GM18861 (cell line): ENCODE results near the gene PPIL1.
"Not testable (repeated sequence)": the region's sequence is repeated elsewhere in the genome, so short reads cannot be mapped to it uniquely, and the experiment has no call there.

Experiments used
- ATAC-seq: cut with Tn5 transposase; IDR thresholded peaks from one replicate; pipeline ENCODE4 v1.9.1; 2021; ENCODE audit not compliant: unreplicated experiment

The PPIL1 gene

DNA sequence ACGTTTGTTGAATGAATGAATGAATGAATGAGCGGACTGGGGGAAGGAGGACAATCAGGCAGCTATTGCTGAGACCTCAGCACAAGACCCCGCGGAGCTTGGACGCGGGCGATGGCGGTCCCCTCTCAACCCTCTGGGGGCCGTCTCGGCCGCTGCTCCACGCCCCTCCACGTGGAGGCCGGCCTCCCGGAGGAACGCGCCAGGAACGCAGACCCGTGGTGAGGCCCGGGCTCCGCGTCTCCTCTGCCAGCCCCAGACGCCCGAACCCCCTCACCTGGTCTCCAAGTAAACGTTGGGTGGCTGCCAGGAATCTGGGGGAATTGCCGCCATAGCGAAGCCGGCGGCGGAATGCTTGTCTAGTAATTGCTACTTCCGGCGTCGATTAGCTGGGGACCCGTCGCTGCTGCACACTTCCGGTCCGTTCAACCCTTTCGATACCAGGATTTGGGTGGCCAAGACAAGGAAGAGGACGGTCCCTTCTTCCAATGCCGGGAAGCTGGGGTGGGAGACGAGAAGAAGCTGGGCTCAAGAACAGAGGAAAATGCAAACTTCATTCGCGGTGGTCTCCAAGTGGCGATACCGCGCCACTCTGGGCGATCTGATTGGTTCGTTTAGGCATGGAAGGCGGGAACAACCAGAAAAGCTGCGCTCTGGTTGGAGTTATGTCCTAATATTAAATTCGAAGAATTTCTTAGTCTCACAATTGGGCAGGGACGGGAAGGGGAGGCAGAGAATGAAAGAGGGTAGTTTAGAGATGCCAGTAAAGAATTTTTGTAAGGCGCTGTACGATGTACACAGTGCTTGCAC is at the start of gene PPIL1:
TSS of gene PPIL1 (minus strand) at position 361 of the 807 bp plus-strand sequence. CDS start at position 330, 31 bp downstream.
- peak; percentile 59 for ATAC-seq

DNA sequence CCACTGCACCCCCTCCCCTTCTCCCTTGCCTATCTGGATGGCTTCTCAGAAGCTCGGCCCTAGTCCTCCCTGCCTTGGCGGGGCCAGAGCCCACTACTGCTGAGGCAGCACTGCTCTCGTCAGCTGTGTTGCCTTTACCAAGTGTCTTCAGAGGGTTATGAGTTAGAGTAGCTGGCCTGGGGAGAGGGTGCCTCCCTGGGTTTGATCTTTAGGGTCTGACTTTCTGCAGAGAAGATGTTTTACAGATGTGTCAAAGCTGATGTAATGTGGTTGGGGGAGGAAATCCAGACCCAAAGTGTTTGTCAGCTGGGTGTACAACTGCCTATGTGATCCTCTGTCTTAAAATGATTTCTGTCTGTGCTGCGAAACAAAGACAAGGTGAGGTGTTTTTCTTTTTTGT is 49.5 kb upstream of the PPIL1 start:
- ATAC-seq: no peak

DNA sequence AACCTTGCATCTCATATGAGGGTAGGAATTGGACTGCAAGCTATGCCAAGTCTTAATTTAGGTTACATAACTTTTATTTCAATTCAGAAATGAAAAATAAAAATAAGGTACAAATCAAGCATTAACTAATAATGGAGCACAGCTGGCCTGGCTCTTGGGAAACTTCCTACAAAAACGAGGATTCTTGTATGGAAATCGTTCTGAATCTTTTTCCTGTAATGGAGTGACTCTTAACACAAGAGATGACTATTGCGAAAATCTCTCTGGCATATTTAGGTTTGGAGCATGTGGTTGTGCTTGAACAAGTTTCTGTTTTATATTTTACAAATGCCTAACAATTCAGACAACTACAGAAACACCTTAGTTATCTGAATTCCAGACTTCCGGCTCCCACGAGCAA is 45.9 kb upstream of the PPIL1 start:
- ATAC-seq: no peak

DNA sequence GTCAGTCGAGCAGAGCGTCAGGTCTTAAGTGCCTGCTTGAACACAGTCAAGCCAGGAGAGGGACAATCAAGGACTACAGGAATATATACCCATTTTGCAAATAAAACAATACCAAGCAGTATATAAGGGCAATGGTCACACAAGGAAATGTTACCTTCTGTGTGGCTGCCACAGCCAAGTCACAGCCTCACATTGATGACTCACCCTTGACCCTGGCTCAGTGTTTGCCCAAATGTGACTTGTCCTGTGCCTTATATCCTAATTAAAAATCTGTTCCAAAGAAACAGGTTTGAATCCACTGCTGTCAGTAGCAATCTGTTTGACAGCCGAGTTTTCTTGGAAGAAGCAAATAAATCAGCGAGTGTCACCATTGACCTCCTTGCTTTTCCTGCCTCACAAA is 45.4 kb upstream of the PPIL1 start:
- ATAC-seq: no peak

DNA sequence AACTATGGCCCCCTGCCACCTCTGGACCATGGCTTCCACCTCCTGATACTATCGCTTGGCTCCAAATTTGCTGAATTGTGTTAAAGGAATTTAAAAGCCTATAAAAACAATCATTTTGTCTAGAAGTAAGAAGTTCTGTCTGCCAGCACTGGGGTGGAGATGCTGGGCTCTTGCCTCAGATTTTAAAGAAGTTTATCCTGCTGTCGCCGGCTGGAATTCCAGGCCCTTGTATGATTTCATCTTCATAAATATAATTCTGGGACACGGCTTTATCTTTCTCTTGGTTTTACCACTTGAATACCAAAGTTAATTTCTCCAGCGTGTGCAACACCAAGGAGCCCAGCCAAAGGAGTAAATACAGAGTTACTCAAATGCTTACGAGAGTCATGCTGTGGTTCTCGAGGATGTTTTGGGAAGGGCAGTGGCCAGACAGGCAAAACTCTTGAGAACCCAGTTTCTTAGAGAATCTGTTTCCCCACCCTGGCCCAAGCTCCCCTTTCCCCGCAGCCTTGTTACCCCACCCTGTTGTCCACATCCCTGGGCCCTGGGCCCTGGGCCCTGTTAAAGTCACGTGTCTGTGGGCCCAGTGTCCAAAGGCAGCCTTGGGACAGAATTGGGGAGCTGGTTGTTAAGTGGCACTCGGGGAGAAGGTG is 43.1 kb upstream of the PPIL1 start:
- ATAC-seq: no peak

DNA sequence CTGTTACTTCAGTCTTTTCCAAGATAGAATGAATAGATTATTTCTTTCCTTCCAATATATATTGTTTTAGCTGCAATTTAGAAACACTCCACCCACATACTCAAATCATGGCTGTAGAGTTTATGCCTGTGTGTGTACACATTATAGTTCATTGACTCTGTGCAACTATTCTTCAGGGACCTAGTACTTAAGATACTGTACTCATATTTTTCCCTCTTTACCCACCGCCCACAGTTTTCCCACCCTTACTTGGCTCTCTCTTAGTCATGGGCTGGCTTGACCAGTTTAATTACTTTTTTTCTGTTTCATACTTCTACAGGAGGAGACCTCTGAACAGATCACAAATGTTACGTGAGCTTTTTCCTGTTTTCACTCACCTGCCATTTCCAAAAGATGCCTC is 41.5 kb upstream of the PPIL1 start:
- ATAC-seq: no peak

DNA sequence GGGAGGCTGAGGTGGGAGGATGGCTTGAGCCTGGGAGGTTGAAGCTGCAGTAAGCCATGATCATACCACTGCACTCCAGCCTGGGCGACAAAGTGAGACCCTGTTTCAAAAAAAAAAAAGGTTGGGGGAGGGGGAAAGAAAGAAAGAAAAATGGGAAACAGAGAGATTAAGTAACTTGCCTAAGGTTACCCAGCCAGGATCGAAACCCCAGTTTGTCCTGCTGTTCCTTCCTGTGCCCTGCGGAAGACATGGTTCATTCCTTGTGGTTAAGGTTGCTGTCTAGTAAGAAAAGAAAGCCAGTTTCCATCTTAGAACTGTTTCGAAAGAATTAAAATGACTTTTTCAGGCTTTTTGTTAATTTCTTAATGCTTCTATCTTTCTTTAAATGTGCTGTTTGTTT is 41.0 kb upstream of the PPIL1 start:
- no peak for ATAC-seq

DNA sequence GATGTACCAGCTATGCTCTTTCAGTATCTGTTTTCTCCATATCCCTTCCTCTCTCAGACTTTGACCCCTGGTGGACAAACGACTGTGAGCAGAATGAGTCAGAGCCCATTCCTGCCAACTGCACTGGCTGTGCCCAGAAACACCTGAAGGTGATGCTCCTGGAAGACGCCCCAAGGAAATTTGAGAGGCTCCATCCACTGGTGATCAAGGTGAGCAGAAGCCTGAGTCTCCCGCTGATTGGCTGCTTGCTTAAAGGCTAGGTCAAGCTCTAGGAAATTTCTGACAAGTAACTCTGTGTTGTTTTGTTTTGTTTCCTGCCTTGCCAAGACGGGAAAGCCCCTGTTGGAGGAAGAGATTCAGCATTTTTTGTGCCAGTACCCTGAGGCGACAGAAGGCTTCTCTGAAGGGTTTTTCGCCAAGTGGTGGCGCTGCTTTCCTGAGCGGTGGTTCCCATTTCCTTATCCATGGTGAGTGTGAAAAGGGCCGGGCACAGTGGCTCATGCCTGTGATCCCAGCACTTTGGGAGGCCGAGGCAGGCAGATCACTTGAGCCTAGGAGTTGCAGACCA is 39.7 kb upstream of the PPIL1 start:
- ATAC-seq: no peak

DNA sequence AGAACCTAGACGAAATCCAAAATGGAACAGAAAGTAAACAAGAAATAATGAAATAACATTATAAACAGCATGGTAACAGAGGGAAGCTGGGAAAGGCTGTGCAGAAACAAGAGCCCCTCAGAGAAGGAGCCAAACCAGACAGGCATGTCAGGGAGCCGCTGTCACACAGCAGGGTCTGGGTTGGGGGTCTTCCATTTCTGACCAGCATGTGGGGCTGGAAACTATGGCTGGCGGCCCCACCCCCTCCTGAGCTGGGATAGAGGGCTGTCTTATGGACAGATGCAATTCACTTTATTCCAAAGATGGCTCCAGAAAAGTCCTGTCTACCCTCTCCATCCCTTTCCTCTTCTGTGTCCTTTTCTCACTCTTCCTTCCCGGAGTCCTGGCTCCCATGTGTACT is 38.5 kb upstream of the PPIL1 start:
- ATAC-seq: no peak

DNA sequence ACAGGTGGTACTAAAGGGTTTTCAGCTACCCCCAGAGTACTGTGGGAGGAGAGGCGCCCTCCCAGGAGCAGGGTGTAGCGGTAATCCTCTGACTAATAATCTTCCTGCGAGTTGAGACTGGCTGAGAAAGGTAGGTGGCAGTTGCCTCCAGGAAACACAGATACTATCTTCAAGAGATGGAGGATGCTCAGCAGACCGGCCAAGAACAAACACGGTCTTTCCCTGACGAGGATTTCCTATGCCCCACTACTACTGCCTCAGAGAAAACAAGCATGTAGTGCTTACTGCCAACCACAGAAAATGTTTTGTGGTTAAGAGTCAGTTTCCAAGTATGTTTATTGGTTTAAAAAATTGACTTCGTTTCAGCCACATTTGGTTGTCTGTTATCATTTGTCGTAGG is 38.0 kb upstream of the PPIL1 start:
- ATAC-seq: peak; percentile 81

DNA sequence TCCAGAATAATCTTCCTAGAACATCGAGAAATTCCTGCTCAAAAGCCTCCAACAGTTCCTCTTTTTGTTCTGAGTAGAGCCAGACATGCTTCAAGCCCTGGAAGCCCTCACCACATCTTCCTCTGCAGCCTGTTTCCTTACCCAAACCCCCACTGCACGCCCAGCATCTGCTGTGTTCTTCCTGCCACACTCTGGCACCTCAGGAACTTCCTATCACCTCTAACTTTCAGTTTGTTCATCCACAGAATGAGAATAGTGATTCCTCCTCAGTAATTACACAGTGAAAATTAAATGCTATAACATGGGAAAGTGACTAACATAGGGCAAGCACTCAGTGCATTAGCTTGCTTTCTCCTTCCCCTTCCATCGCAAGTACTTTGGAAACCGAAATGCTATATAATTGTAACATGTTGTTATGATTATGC is 37.4 kb upstream of the PPIL1 start:
- ATAC-seq: no peak

DNA sequence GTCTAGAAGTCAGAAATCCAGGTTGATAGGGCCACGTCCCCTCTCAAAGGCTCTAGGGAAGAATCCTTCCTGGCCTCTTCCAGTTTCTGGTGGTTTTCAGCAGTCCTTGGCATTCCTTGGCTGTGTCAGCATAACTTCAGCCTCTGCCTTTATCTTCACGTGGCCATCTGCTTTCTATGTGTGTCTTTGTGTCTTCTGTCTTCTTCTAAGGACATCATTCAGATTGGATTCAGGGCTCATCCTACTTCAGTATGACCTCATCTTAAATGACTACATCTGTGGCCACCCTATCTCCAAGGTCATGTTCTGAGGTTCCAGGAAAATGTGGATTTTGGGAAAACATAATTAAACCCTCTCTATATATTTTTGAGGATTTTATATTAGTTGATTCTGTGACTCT is 34.1 kb upstream of the PPIL1 start:
- no peak for ATAC-seq

DNA sequence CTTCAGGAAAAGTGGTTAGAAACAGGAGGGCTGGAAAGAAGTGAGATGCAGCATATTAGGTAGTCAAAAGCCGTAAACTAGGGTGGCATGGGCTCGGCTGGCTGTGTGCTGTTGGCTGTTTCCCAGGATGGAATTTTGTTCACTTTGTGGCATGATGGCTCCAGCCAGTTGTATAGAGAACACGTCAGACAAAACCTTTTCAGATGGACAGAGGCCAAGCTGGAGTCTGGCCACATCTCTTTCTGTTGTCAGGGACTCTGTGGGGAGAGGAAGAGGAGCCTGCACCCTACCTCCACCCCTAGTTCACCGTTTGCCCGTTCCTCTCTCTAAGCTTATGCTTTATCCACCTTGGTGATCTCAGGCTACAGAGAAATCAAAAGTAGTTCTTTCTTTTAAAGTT is 33.2 kb upstream of the PPIL1 start:
- ATAC-seq: no peak

DNA sequence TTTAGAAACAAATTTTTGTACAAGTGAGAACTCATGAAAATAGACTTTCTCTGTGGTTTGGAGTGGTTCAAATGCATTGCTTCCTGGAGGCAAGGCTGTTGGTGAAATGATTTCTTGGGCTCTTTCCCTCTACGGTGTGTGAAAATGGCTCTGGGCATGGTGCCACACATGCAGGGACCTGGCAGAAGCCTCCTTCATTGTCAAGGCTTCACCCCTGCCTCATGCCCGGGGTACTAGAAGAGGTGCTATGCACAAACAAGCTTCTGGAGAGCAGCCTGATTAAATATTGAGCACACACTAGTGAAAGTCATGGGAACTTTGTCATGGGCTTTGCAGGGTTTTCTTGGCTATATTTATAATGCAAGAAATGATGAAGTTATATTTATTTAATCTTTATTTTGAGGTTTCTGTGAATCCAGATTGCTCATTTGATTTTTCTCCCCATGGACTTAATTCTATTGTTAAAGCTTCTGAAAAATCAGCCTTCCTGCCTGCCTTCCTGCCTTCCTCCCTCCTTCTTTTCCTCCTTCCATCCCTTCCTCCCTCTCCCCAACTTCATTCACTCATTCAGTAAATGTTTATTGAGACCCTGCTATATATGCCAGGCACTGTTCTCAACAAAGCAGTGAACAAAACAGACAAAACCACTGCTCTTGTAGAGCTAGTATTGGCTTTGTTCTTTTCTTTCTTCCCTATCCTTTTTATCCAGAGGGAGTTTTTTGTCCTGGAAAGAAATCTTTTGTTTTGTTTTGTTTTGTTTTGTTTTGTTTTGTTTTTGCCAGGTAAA is 32.1 kb upstream of the PPIL1 start:
- ATAC-seq: no peak

DNA sequence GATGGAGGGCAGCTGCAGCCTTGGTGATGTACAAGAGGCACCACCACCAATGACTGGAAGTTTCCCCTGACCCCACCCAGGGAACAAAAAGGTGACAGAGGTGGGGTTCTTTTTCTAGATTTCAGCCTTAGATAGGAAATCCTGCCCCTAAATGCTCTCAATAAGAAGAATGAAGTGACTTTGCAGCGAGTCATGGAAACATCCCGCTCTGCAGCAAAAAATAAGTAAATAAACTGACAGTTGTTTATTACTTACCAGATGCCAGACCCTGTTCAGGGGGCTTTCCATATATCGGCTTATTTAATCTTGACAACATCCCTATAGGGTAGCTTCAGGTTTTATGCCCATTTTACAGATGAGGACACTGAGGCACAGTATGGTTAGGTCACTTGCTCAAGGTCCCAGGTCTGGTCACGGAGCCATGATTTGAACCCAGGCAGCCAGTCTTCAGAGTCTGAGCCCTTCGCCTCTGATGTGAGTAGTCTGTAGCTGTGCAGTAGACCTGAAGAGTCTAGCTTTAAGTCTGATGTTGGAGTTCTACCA is 30.3 kb upstream of the PPIL1 start:
- no peak for ATAC-seq

DNA sequence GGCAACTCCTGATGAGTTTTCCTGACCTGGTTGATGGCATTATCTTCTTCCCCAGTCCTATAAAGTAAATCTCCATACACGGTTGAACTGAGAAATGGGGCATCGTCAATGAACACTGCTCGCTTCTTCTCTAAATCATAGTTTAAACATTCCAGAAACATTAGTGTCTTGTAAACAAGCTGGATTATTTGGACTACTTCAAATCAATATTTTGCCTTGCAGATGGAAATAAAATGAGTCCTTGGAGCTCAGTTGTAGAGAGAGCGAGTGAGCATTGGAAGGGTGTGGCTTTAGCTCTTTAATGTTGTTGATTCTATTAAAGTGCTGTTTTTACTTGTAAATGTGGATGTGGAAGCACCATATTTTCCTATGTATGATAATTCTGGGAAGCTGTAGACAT is 29.5 kb upstream of the PPIL1 start:
- ATAC-seq: no peak

DNA sequence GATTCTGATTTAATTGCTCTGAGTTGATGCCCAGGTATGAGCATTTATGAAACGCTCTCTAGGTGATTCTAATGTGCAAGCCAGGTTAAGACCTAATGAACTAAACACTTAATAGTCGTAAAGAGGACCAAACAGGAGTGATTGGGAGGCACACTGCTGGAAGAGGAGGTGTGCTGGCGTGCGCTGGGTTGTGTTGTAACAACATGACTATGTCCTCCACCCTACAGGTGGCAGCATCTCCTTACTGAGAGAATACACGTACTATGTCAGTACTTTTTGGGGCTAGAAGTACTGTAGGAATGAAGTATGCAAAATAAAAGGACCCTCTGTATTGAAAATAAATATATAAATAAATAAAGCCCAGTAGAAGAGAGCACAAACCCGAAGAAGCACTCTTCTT is 23.0 kb upstream of the PPIL1 start:
- no peak for ATAC-seq

DNA sequence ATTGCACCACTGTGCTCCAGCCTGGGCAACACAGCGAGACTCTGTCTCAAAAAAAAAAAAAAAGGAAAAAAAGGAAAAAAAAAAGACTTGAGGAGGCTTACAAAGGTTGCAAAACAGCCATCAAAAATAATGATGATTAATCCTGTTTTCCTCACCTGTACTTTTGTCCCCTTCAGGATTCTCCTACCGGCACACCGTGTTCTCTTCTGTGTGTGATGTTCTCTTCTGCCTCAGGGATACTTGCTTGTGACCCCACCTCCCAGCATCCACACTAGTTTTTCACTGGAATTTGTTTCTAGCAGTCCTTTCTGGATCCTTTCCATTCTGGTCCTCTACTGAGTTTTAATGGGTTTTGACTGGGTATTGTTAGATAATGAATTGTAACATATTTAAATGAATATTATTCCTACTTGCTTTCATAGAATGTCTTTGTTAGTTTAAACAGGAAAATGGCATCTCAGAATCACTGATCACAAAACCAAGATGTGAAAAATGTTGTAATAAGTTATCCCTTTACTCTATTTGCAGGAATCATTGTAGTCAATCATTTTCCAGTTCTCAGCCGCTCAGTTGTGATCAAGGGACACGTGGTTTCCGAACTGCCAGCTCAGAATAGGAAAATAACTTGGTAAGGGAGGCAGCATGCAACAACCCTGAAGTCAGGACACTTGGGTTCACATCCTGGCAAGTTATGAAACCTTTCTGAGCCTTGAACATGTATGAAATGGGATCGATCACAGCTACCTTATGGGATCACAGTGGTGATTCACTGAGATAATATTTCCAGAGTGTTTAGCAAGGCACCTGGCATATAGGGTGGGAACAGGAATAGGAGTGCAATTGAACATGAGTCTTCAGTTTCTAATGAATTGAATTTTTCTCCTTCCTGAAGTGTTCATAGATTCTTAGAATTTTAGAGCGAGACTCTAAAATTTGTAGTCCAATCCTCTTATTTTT is 19.7 kb upstream of the PPIL1 start:
- no peak for ATAC-seq

DNA sequence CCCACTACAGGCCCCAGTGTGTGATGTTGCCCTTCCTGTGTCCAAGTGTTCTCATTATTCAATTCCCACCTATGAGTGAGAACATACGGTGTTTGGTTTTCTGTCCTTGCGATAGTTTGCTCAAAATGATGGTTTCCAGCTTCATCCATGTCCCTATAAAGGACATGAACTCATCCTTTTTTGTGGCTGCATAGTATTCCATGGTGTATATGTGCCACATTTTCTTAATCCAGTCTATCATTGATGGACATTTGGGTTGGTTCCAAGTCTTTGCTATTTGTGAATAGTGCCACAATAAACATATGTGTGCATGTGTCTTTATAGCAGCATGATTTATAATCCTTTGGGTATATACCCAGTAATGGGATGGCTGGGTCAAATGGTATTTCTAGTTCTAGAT is 16.6 kb upstream of the PPIL1 start:
- not testable (repeated sequence) for ATAC-seq

DNA sequence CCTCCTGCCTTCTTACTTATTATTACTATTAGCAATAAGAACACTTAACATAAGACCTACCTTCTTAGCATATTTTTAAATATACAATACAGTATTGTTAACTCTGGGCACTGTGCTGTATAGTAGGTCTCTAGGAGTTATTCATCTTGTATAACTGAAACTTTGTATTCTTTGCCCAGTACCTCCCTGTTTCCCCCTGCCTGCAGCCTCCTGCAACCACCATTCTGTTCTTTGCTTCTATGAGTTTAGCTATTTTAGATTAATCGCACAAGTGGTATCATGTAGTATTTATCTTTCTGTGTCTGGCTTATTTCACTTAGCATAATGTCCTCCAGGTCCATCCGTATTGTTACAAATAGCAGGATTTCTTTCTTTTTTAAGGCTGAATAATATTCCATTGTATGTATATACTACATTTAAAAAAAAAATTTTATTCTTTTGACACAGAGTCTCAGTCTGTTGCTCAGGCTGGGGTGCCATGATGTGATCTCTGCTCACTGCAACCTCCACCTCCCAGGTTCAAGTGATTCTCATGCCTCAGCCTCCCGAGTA is 15.6 kb upstream of the PPIL1 start:
- ATAC-seq: no peak
